ENCODE results near the gene SEMA3C. TPM values are rescaled to one million over a fixed set of nuclear protein-coding genes. Genes with fewer than 3 reads are reported as not detected.

Gene SEMA3C
- total and polyA plus RNA-seq, 8 donors: 4.5 to 344 (median 68.7) TPM

DNA sequence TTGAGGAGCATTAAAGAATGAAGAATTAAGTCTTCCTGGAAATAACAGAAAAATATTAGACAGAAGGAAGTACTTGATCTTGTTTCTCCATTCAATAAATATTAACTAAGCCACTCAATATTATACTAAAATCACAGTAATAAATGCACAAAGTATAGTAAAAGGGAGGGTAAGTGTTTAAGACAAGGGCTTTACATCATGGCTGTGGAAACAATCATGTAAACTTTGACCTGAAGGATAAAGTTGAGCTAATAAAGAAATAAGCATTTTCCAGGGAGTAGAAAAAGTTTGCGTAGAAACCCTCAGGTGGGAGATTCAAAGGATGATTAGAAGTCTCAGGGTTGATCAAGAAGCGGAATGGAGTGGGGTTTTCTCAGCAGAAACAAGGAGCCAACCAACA, 78.2 kb downstream of the SEMA3C start:
- no peak overlapping the region for H3K4me3 ChIP-seq
- H3K4me1 ChIP-seq: peaks cover 0 to 24% (median 10%) of the 10 kb centered on the region in 4 donors
- H3K9me3 ChIP-seq: no peaks in the 10 kb centered on the region
- no peak for DNase-seq
- H3K27me3 ChIP-seq: no peaks in the 10 kb centered on the region
- intact Hi-C loops (cut with DNase I; ENCODE audit: low total_unique reads): no loop called here
- 88 to 96% (median 93%) methylated on average over 2 of the region's 2 CpGs for WGBS, 5 donors
- TF ChIP-seq POLR2A (IDR thresholded peaks at IDR 0.05) (no peak), EP300 (IDR thresholded peaks at IDR 0.05) (no peak), POLR2AphosphoS5 (IDR thresholded peaks at IDR 0.05) (no peak)
- TF ChIP-seq, protein P1, sequence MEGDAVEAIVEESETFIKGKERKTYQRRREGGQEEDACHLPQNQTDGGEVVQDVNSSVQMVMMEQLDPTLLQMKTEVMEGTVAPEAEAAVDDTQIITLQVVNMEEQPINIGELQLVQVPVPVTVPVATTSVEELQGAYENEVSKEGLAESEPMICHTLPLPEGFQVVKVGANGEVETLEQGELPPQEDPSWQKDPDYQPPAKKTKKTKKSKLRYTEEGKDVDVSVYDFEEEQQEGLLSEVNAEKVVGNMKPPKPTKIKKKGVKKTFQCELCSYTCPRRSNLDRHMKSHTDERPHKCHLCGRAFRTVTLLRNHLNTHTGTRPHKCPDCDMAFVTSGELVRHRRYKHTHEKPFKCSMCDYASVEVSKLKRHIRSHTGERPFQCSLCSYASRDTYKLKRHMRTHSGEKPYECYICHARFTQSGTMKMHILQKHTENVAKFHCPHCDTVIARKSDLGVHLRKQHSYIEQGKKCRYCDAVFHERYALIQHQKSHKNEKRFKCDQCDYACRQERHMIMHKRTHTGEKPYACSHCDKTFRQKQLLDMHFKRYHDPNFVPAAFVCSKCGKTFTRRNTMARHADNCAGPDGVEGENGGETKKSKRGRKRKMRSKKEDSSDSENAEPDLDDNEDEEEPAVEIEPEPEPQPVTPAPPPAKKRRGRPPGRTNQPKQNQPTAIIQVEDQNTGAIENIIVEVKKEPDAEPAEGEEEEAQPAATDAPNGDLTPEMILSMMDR (IDR thresholded peaks at IDR 0.05): no peak
- no peaks in the 10 kb centered on the region for H3K36me3 ChIP-seq
- H3K27ac ChIP-seq: no peak overlapping the region

DNA sequence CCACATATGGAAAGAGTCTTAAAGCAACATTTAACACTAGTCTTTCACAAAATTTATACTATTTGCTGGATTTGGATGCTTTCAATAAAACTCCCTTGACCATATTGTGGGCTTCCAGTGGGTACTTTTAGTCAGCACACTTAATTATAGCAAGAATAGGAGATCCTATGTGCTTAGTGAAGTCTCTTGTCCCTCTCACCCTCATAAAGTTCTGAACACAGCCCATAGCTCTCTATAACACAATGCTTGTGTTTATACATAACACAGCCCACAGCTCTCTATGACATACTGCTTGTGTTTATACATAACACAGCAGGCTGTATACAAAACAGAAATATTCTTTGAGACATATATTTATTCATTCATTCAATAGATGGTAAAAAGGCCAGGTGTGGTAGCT, 79.0 kb downstream of the SEMA3C start:
- H3K27me3 ChIP-seq: no peaks in the 10 kb centered on the region
- peaks cover 0 to 19% (median 9%) of the 10 kb centered on the region in 4 donors for H3K4me1 ChIP-seq
- no peak for DNase-seq
- no peaks in the 10 kb centered on the region for H3K36me3 ChIP-seq
- H3K4me3 ChIP-seq: no peak overlapping the region
- no peak overlapping the region for H3K27ac ChIP-seq
- TF ChIP-seq POLR2A (IDR thresholded peaks at IDR 0.05) (no peak), POLR2AphosphoS5 (IDR thresholded peaks at IDR 0.05) (no peak), EP300 (IDR thresholded peaks at IDR 0.05) (no peak)
- TF ChIP-seq, protein P1 (IDR thresholded peaks at IDR 0.05): no peak
- no peaks in the 10 kb centered on the region for H3K9me3 ChIP-seq
- intact Hi-C loops (cut with DNase I; ENCODE audit: low total_unique reads): no loop called here

DNA sequence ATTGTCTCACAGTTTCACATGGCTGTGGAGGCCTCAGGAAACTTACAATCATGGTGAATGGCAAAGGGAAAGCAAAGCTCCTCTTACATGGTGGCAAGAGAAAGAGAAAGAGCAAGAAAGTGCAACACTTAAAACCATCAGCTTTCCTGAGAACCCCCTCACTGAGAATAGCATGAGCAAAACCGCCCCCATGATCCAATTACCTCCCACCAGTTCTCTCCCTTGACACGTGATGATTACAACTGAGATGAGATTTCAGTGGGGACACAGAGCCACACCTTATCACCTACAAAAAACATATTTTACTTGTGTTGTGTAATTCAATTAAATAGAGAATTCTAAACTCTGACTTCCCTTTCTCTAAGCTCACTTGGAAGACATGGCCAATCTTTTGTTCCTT, 80.2 kb downstream of the SEMA3C start:
- peaks cover 0 to 24% (median 9%) of the 10 kb centered on the region in 4 donors for H3K4me1 ChIP-seq
- H3K27ac ChIP-seq: no peak overlapping the region

DNA sequence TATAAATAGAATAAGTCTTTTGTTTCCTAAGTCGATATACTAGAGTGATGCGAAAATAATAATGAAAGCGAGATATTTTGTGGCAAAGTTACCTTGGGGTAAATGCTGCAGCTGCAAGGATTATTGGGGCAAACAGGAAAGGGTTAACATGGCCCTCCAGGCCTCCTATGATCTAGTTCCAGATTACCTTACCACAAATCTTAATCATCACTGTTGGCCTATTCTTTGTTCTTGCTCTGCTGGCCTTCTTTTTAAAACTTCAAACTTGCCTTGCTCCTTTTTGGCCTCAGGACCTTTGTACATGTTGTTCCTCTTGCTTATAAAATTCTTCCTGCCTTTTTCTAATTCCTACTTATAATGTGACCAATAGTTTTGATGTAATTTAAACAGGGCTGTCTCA, 81.5 kb downstream of the SEMA3C start:
- Histone ChIP-seq H3K27ac (no peak overlapping the region), H3K36me3 (no peaks in the 10 kb centered on the region), H3K4me1 (peaks cover 0 to 13% (median 3%) of the 10 kb centered on the region in 4 donors), H3K27me3 (no peaks in the 10 kb centered on the region), H3K9me3 (no peaks in the 10 kb centered on the region), H3K4me3 (no peak overlapping the region)
- TF ChIP-seq, protein P1 (IDR thresholded peaks at IDR 0.05): no peak
- TF ChIP-seq POLR2AphosphoS5 (IDR thresholded peaks at IDR 0.05) (no peak), POLR2A (IDR thresholded peaks at IDR 0.05) (no peak), EP300 (IDR thresholded peaks at IDR 0.05) (no peak)
- WGBS, 5 donors: 89 to 94% (median 91%) methylated on average over 3 of the region's 3 CpGs
- intact Hi-C loops (cut with DNase I; ENCODE audit: low total_unique reads): no loop called here
- DNase-seq: no peak

More for the DNA sequence above, 80.2 kb downstream of the SEMA3C start:
- H3K36me3 ChIP-seq: no peaks in the 10 kb centered on the region
- 48 to 96% (median 73%) methylated on average over 2 of the region's 2 CpGs for WGBS, 5 donors
- no peaks in the 10 kb centered on the region for H3K9me3 ChIP-seq
- H3K4me3 ChIP-seq: no peak overlapping the region
- TF ChIP-seq POLR2AphosphoS5 (IDR thresholded peaks at IDR 0.05) (no peak), POLR2A (IDR thresholded peaks at IDR 0.05) (no peak), EP300 (IDR thresholded peaks at IDR 0.05) (no peak)
- TF ChIP-seq, protein P1 (IDR thresholded peaks at IDR 0.05): no peak
- no peak for DNase-seq
- H3K27me3 ChIP-seq: no peaks in the 10 kb centered on the region
- intact Hi-C loops (cut with DNase I; ENCODE audit: low total_unique reads): no loop called here

All from stomach (tissue), 9 donors.